ENCODE data around the gene EYS. TPM values are rescaled to one million over a fixed set of nuclear protein-coding genes. Genes with fewer than 3 reads are reported as not detected.

The EYS gene
- total RNA-seq, 2 donors from 2014 or later: 0.18 to 3.5 TPM

- H3K27me3 ChIP-seq (replicated peaks; ENCODE audit: insufficient read depth): no peaks in the 10 kb centered on the region
- H3K36me3 ChIP-seq: no peaks in the 10 kb centered on the region
- H3K9me3 ChIP-seq: no peaks in the 10 kb centered on the region
- no peak overlapping the region for H3K4me3 ChIP-seq
- no peak for DNase-seq (ENCODE audit: low spot score)
- WGBS: 91% methylated on average over 3 of the region's 3 CpGs
- TF ChIP-seq POLR2A (IDR thresholded peaks at IDR 0.05): no peak
- no peak for TF ChIP-seq POLR2AphosphoS5 (IDR thresholded peaks at IDR 0.05)
- TF ChIP-seq CTCF (IDR thresholded peaks at IDR 0.05): no peak
- H3K4me1 ChIP-seq (replicated peaks): no peaks in the 10 kb centered on the region
- H3K27ac ChIP-seq: no peak overlapping the region
- intact Hi-C loops (cut with DNase I): no loop called here
Measured at GRCh38 chr6:63790334-63790733, 1916.7 kb downstream of the EYS start.

GRCh38 chr6:63789699-63790098 lies 1917.3 kb downstream of the EYS start:
- intact Hi-C loops (cut with DNase I): no loop called here
- no peak for DNase-seq (ENCODE audit: low spot score)
- no peaks in the 10 kb centered on the region for H3K27me3 ChIP-seq (replicated peaks; ENCODE audit: insufficient read depth)
- 88% methylated on average over 3 of the region's 3 CpGs for WGBS
- TF ChIP-seq POLR2AphosphoS5 (IDR thresholded peaks at IDR 0.05) (no peak), POLR2A (IDR thresholded peaks at IDR 0.05) (no peak), CTCF (IDR thresholded peaks at IDR 0.05) (no peak)
- H3K4me1 ChIP-seq (replicated peaks): no peaks in the 10 kb centered on the region
- H3K4me3 ChIP-seq: no peak overlapping the region
- H3K36me3 ChIP-seq: no peaks in the 10 kb centered on the region
- no peaks in the 10 kb centered on the region for H3K9me3 ChIP-seq
- H3K27ac ChIP-seq: no peak overlapping the region

GRCh38 chr6:63788569-63788968 lies 1918.5 kb downstream of the EYS start:
- intact Hi-C loops (cut with DNase I): no loop called here
- no peaks in the 10 kb centered on the region for H3K27me3 ChIP-seq (replicated peaks; ENCODE audit: insufficient read depth)
- 69% methylated on average over 2 of the region's 2 CpGs for WGBS
- H3K9me3 ChIP-seq: no peaks in the 10 kb centered on the region
- H3K4me1 ChIP-seq (replicated peaks): no peaks in the 10 kb centered on the region
- DNase-seq (ENCODE audit: low spot score): no peak
- no peak for TF ChIP-seq CTCF (IDR thresholded peaks at IDR 0.05)
- TF ChIP-seq POLR2A (IDR thresholded peaks at IDR 0.05): no peak
- no peak for TF ChIP-seq POLR2AphosphoS5 (IDR thresholded peaks at IDR 0.05)
- H3K27ac ChIP-seq: no peak overlapping the region
- H3K4me3 ChIP-seq: no peak overlapping the region
- H3K36me3 ChIP-seq: no peaks in the 10 kb centered on the region

GRCh38 chr6:63787021-63787420 lies 1920.0 kb downstream of the EYS start:
- 95% methylated on average over 1 of the region's 1 CpG for WGBS
- TF ChIP-seq CTCF (IDR thresholded peaks at IDR 0.05) (no peak), POLR2AphosphoS5 (IDR thresholded peaks at IDR 0.05) (no peak), POLR2A (IDR thresholded peaks at IDR 0.05) (no peak)
- Histone ChIP-seq H3K36me3 (no peaks in the 10 kb centered on the region), H3K27ac (no peak overlapping the region), H3K4me3 (no peak overlapping the region), H3K9me3 (no peaks in the 10 kb centered on the region), H3K27me3 (replicated peaks; ENCODE audit: insufficient read depth) (no peaks in the 10 kb centered on the region), H3K4me1 (replicated peaks) (no peaks in the 10 kb centered on the region)
- DNase-seq (ENCODE audit: low spot score): no peak
- intact Hi-C loops (cut with DNase I): no loop called here

GRCh38 chr6:63785006-63785405 lies 1922.0 kb downstream of the EYS start:
- 61% methylated on average over 1 of the region's 1 CpG for WGBS
- Histone ChIP-seq H3K9me3 (no peaks in the 10 kb centered on the region), H3K4me3 (no peak overlapping the region), H3K27me3 (replicated peaks; ENCODE audit: insufficient read depth) (no peaks in the 10 kb centered on the region), H3K4me1 (replicated peaks) (no peaks in the 10 kb centered on the region), H3K27ac (no peak overlapping the region), H3K36me3 (no peaks in the 10 kb centered on the region)
- TF ChIP-seq CTCF (IDR thresholded peaks at IDR 0.05) (no peak), POLR2A (IDR thresholded peaks at IDR 0.05) (no peak), POLR2AphosphoS5 (IDR thresholded peaks at IDR 0.05) (no peak)
- intact Hi-C loops (cut with DNase I): no loop called here
- DNase-seq (ENCODE audit: low spot score): no peak
